HUDEP-2 (cell line): ENCODE measurements around the gene SLC23A2.
A peak's percentile ranks its signal among the peaks of the same experiment; 100 is the strongest.

ENCODE experiments used
- DNase-seq, 76 experiments: peaks; one replicate each; lab custom pipeline; 2025; ENCODE audit not compliant: unreplicated experiment in 76 of 76; lab: John Stamatoyannopoulos, UW

The SLC23A2 gene

GRCh38 chr20:4829514-4830215, 171.6 kb downstream of the SLC23A2 start:
- no peak for DNase-seq

- no peak for DNase-seq
Observed at GRCh38 chr20:4828830-4829513, 172.3 kb downstream of the SLC23A2 start.

- DNase-seq = no peak
Observed at GRCh38 chr20:4821590-4821989, 179.7 kb downstream of the SLC23A2 start.

GRCh38 chr20:4820806-4821518, 180.3 kb downstream of the SLC23A2 start:
- no peak for DNase-seq

DNA sequence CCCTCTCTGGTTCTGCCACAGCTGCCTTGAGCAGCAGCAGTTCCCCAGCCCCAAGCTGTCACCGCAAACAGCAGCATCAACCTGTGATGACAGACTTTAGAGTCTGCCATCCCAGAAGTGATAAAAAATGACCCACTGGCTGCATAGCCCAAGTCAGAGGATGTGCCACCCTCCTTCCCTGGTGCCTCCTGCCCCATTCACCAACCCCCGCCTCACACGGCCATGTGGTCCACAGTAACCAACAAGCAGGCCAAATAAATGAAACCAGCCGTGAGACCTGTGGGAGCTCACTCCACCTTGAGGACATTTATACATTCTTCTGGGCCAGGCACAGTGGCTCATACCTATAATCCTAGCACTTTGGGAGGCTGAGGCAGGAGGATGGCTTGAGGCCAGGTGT, 181.4 kb downstream of the SLC23A2 start:
- DNase-seq = no peak

DNA sequence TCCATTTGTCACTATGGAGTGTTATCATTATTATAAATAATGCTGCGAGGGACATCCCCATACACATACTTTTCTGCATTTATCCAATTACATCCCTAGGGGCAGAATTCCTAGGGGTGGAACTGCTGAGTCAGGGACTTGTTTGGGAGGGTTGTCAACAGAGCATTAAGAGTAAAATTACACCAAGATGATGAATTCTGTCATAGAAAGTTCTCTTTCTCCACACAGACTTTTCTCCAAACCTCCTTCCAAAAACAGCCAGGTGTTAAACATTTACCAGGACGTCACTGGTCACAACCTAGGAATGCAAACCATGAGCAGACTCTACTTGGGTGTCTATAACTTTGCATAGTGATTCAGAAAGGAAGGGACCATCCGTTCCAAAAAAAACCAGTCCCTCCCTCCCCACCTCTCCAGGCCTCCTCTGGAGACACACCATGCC, 184.1 kb downstream of the SLC23A2 start:
- no peak for DNase-seq

DNA sequence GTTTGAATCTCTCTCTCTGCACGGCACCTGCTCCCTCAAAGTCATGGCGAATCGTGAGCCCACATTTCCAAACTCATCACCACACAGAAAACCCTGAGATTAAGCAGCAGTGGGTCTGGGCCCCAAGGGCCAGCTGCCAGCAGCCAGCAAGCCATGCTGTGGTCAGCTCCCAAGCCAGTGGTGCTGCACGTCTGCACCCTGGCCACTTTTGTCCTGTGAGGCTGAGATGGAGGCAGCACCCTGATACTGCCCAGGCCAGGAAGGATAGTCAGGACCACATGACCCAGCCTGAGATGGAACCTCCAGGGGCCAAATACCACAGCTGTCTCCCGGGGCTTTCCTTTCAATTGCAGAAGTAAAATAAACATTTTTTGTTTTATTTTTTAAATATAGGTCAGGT, 185.7 kb downstream of the SLC23A2 start:
- no peak for DNase-seq

DNA sequence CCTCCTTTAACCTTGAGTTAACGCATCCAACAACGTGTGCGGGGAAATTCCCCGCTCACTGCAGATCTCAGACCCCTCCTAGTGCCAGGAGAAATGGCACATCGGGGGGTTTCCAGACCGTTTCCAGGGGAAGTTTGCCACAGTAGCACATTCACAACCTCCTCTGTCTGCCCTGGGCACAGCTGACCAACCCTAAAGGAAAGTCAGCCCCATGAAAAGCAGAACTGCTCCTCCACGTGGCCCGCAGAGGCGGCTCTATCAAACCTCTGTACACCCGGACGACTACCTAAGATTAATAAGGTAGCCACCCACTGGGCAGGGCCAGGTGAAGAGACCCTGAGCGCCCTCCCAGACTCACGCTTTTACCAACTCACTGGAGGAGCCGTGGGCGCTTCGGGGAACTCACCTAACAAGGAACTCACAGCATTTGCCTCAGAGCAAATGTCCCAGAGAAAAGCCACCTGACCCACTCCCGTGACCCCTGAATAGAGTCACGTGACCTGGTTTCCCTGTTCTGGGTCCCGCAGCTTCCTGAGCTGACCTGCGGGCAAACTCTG, 186.5 kb downstream of the SLC23A2 start:
- DNase-seq = peak in 2 of 76 experiments; percentile 3 to 8

DNA sequence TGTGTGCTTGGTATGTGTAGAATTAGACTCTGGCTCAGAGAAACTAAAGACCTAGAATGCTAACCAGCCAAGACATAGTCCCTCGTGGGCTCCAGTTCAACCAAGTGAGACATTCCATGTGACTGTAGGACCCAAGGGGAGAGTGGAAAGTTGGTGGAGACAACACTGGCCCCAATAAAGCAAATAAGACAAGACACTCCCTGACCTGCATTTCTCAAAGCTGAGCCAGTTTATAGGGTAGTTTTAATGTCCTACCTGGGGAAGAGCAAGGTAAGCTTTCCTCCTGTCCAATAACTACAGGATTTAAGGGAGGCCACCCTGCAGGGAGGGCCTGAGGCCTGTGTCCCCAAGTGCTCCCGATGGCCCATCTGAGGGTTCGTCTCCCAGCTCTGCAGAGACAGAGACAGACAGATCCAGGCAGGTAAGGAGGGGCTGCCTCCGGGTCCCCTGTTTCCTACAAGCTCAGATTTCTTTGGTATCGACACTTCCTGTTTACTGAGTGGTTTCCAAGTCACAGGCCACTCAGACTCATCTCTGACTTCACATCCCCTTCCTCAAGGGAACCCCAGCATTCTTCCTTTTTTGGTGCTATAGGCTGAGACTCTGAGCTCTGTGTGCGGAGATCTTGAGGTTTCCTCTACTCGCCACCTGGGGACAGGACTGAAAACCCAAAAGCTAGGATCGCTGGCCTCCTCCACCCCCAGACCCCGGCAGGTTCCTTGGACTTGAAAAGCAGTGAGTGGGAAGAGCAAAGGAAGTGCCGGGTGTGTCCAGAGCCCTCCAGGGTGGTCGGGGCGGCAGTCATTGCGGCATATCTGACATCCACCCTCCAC, 187.2 kb downstream of the SLC23A2 start:
- no peak for DNase-seq

- DNase-seq = no peak
Observed at GRCh38 chr20:4813076-4813862, 188.0 kb downstream of the SLC23A2 start.

DNA sequence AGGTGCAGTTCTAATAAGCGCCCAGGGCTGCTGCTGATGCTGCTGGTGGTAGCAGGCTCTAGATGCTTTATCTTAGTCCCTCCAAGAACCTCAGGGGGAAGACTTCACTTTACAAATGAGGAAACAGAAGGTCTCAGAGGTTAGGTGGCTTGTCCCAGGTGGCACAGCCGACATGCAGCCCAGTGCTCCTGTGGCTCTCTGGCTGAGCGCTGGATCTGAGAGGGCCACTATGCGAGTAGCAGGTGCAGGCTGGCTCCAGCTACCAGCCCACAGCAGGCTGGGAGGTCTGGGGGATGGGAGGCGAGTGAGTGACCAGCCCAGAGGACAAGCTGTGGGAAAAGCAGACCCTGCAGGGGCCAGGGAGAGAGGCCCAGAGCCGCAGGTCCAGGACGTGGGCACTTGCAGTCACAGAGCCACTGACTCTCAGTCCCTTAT, 188.7 kb downstream of the SLC23A2 start:
- no peak for DNase-seq

GRCh38 chr20:4812216-4812615, 189.1 kb downstream of the SLC23A2 start:
- DNase-seq = no peak

DNA sequence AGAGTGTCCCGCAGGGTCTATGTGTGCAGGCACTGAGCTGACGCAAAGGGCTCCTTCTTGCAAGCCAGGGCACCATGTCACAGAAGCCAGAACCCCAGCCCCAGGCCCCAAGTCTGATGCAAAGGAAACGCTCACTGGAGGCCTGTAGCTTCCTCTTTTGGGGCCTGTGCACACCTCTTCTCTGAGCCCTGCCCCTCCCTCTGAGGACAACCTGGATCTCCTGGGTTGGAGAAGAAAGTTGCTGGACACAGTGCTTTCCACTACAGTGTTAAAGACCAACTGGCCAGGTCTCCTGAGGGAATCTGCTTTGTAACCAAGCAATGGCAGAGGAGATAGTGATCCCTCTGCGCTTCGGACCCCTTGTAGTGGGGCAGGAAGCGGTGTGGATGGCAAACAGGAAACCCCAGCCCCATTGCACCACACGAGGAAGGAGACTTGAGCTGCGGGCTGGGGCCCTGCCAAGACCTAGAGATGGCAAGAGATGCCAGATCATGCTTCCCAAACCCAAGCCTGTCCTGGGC, 189.6 kb downstream of the SLC23A2 start:
- DNase-seq = no peak

GRCh38 chr20:4811257-4811656, 190.1 kb downstream of the SLC23A2 start:
- DNase-seq = no peak

DNA sequence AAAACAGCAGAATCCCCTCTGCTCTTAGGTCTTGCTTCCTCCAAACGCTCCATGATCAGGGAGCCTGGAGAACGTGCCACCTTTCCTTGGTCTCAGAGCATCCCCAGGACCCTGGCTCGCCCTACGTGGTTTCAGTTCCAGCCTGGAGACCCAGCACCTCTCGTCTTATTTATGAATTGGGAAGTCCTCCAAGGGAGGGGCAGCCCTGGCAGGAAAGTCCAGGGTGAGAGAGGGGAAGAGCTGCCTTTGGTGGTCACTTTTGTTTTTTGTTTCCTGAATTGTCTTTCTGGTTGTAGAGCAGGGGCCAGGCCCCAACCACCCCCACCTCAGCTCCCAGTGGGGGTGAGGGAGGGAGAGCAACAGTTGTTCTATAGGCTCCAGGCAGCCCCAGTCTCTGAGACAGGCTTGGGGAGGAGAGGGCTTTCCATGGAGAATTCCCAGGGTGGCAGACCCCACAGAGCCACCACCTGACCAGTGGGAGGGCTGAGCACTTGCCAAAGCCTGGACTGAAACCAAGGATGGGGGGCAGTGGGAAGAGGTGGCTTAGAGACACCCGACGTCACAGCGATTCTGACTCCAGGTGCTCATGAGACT, 190.8 kb downstream of the SLC23A2 start:
- DNase-seq = no peak

DNA sequence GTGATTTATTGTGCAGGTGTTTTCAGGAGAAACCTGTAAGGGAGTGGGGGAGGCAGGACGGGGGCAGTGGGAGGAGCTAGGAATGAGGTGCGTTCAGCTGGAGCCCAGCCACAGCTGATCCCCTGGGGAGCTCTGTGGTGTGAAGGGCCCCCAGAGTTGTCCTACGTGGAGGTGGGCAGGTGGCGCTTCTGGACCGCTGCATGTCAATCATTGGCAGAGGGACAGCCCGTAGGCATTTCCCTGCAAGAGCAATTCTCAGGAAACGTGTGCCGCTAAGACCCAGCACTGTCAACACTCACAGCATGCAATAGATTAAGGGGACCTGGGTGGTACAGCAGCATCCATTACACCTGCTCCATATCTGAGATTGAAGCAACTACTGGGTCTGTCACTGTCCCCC, 191.6 kb downstream of the SLC23A2 start:
- no peak for DNase-seq

DNA sequence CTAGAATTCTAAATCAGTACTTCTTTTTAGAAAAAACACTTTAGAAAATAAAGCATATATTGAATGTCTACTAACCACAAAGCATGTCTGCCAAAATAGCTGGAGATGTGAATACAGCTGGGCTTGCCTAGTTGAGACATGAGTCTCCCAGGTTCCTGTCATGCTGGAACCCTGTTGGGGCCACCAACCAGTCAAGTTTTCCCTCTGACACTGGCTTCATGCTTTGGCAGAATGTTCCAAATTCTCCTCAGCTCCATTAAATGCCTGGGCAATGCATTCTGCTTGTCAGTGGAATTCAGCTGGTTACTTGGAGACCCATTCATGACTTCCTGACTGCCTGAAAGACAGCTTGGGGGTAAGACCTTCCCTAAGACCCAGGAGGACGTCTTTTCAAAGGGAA, 192.4 kb downstream of the SLC23A2 start:
- DNase-seq = no peak

DNA sequence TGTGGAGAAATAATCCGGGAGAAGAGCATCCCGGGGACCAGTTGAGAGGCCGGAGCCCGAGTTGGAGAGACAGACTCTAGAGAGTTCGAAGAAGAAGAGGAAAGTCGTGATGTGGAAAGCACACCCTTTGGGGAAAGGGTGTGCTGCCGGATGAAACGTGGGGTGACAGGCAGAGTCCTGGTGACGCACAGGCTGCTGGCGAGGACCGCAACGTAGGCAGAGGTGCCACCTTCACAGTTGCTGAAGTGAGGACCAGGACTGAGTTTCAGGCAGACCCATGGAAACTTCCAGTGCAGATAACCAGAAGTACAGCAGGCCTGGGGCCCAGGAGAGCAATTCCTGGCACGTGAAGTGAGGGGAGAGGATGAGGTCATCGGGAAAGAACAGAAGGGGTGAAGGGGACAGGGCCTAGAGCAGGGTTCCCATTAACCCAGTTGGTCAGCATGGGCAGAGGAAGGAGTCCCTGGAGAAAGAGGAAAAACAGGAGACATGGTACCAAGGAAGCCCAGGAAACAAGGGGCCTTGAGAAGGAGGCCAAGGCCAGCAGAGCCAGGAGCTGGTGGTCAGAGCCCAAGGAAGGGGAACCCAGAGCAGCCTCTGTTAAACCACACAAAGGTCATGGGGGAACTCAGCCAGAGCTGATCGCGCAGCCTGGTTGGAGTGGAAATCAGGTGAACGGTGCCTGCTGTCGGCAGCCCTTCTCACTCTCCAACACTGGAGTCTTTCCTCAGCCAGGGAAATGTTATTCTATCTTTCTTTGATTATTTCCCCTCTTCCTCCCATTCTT, 195.5 kb downstream of the SLC23A2 start:
- no peak for DNase-seq
